CD14-positive monocyte (primary cell): ENCODE results near the gene ONECUT3. TPM values are rescaled to one million over a fixed set of nuclear protein-coding genes. Genes with fewer than 3 reads are reported as not detected.

ENCODE experiments used
- DNase-seq, 3 donors: peaks; one replicate each; pipeline ENCODE4 v3.0.0-alpha.2; 2011 to 2022
- H2AFZ ChIP-seq: 2 replicates; pipeline ENCODE4 v1.6.0; 2012; ENCODE audit warnings: mild to moderate bottlenecking, low read depth, low read length, inconsistent platforms; ENCODE audit not compliant: insufficient read depth, poor library complexity, severe bottlenecking
- H3K27ac ChIP-seq, 2 donors: 1 replicate in 1 of 2; 2 replicates in 1 of 2; pipeline ENCODE4 v1.5.1; 2012 to 2013; ENCODE audit warnings: low read length in 2 of 2, control low read depth in 1 of 2, inconsistent platforms in 1 of 2, low read depth in 1 of 2, mild to moderate bottlenecking in 1 of 2
- H3K27me3 ChIP-seq, 2 donors: one replicate each; pipeline versions ENCODE4 v1.6.0 to v1.6.1; 2011 to 2013; ENCODE audit warnings: low read length in 2 of 2; ENCODE audit not compliant: control insufficient read depth in 2 of 2, insufficient read depth in 2 of 2
- H3K36me3 ChIP-seq, 2 donors: replicated peaks in 1 of 2; 1 replicate in 1 of 2; 2 replicates in 1 of 2; pipeline versions ENCODE4 v1.5.1 to v1.6.1; 2012 to 2013; ENCODE audit warnings: low read length in 2 of 2, control low read depth in 1 of 2, inconsistent platforms in 1 of 2, mild to moderate bottlenecking in 1 of 2; ENCODE audit not compliant: insufficient read depth in 2 of 2, control insufficient read depth in 1 of 2
- H3K4me1 ChIP-seq, 2 donors: 1 replicate in 1 of 2; 2 replicates in 1 of 2; pipeline versions ENCODE4 v1.5.1 to v1.6.1; 2012 to 2013; ENCODE audit warnings: low read length in 2 of 2, control low read depth in 1 of 2, inconsistent platforms in 1 of 2, mild to moderate bottlenecking in 1 of 2, moderate library complexity in 1 of 2; ENCODE audit not compliant: insufficient read depth in 2 of 2, control insufficient read depth in 1 of 2
- H3K4me2 ChIP-seq: replicated peaks from 2 replicates; pipeline ENCODE3; 2012; ENCODE audit warnings: low read length, moderate library complexity, mild to moderate bottlenecking; ENCODE audit not compliant: poor library complexity, severe bottlenecking; ENCODE audit errors: extremely low read depth
- H3K4me3 ChIP-seq, 3 experiments: fragments of 200-600 bp in 1 of 3; sonication (generic) in 1 of 3; replicated peaks in 1 of 3; 1 replicate in 2 of 3; 2 replicates in 1 of 3; pipeline ENCODE4 v1.5.1; 2011 to 2013; ENCODE audit warnings: low read length in 3 of 3, mild to moderate bottlenecking in 3 of 3, control low read depth in 2 of 3, low read depth in 2 of 3, inconsistent platforms in 1 of 3, moderate library complexity in 1 of 3
- H3K79me2 ChIP-seq: 2 replicates; pipeline ENCODE4 v1.6.0; 2012; ENCODE audit warnings: mild to moderate bottlenecking, control low read depth, inconsistent platforms, low read length, moderate library complexity; ENCODE audit not compliant: insufficient read depth
- H3K9ac ChIP-seq: 2 replicates; pipeline ENCODE4 v1.6.0; 2017; ENCODE audit warnings: low read length, mild to moderate bottlenecking; ENCODE audit not compliant: insufficient read depth, poor library complexity, severe bottlenecking
- H3K9me3 ChIP-seq, 2 donors: replicated peaks in 1 of 2; 1 replicate in 1 of 2; 2 replicates in 1 of 2; pipeline versions ENCODE4 v1.5.1 to v1.6.1; 2012 to 2013; ENCODE audit warnings: low read length in 2 of 2, control low read depth in 1 of 2; ENCODE audit not compliant: control insufficient read depth in 1 of 2, insufficient read depth in 1 of 2
- H4K20me1 ChIP-seq: 2 replicates; pipeline ENCODE4 v1.6.0; 2012; ENCODE audit warnings: mild to moderate bottlenecking, low read length, control low read depth, moderate library complexity; ENCODE audit not compliant: insufficient read depth
- H3K27ac Mint-ChIP-seq, 7 donors: one replicate each; pipeline ENCODE4 v1.8.0; 2020; ENCODE audit warnings: mild to moderate bottlenecking in 7 of 7, mixed read lengths in 7 of 7, moderate library complexity in 6 of 7, inconsistent platforms in 2 of 7
- H3K27me3 Mint-ChIP-seq, 3 donors: one replicate each; pipeline ENCODE4 v1.8.0; 2021 to 2022; ENCODE audit warnings: low read depth in 3 of 3, mild to moderate bottlenecking in 3 of 3, mixed read lengths in 3 of 3, moderate library complexity in 3 of 3, inconsistent platforms in 1 of 3
- H3K36me3 Mint-ChIP-seq, 2 donors: one replicate each; pipeline ENCODE4 v1.8.0; 2020; ENCODE audit warnings: mixed read lengths in 2 of 2, inconsistent platforms in 1 of 2, mild to moderate bottlenecking in 1 of 2
- H3K4me1 Mint-ChIP-seq: one replicate; pipeline ENCODE4 v1.8.0; 2020; ENCODE audit warnings: mild to moderate bottlenecking, mixed read lengths
- H3K4me3 Mint-ChIP-seq, 2 donors: one replicate each; pipeline ENCODE4 v1.8.0; 2020; ENCODE audit warnings: mild to moderate bottlenecking in 2 of 2, mixed read lengths in 2 of 2, moderate library complexity in 1 of 2
- H3K9me3 Mint-ChIP-seq, 7 donors: one replicate each; pipeline ENCODE4 v1.8.0; 2020 to 2022; ENCODE audit warnings: mixed read lengths in 7 of 7, mild to moderate bottlenecking in 6 of 7, moderate library complexity in 6 of 7, inconsistent platforms in 2 of 7
- WGBS: methylation state at CpG from one replicate; pipeline ENCODE4 v1.1.5; 2013; ENCODE audit warnings: missing lambda C conversion rate; ENCODE audit not compliant: insufficient coverage; 5-methylcytosine and 5-hydroxymethylcytosine counted together
- intact Hi-C, 2 donors: fragments of 100-400 bp; cut with micrococcal nuclease; formaldehyde crosslinking; loops; one replicate each; pipeline versions ENCODE4 v1.15.0 to v1.15.1; 2023
- polyA plus RNA-seq, 3 donors: library from polyadenylated mRNA; depleted of rRNA in 1 of 3; unstranded in 2 of 3; stranded (reverse) in 1 of 3; fragments of 300-500 nt in 2 of 3; fragments of >200 nt in 1 of 3; fragmentation: Illumina TruSeq in 2 of 3; gene quantifications; 1 replicate in 2 of 3; 2 replicates in 1 of 3; pipeline ENCODE4 v1.2.3, GENCODE V29; 2012 to 2021
- TF ChIP-seq, protein P1 (sequence below): fragments of 200-600 bp; IDR thresholded peaks from one replicate; pipeline ENCODE4 v1.8.0; 2022; ENCODE audit warnings: antibody characterized with exemption, mild to moderate bottlenecking

The ONECUT3 gene
- polyA plus RNA-seq, 3 donors = not detected

- peaks cover 28 to 45% of the 10 kb centered on the region in 2 donors for H3K36me3 Mint-ChIP-seq
- Histone ChIP-seq H3K79me2 (no peaks in the 10 kb centered on the region), H3K4me3 (no peak overlapping the region), H3K9me3 (no peaks in the 10 kb centered on the region), H3K36me3 (peaks cover 49% of the 10 kb centered on the region in 2 donors), H3K27ac (no peak overlapping the region), H2AFZ (no peak overlapping the region), H4K20me1 (peaks cover 30% of the 10 kb centered on the region), H3K9ac (no peak overlapping the region), H3K4me2 (no peak overlapping the region), H3K4me1 (peaks cover 19 to 26% of the 10 kb centered on the region in 2 donors), H3K27me3 (no peaks in the 10 kb centered on the region)
- TF ChIP-seq, protein P1, sequence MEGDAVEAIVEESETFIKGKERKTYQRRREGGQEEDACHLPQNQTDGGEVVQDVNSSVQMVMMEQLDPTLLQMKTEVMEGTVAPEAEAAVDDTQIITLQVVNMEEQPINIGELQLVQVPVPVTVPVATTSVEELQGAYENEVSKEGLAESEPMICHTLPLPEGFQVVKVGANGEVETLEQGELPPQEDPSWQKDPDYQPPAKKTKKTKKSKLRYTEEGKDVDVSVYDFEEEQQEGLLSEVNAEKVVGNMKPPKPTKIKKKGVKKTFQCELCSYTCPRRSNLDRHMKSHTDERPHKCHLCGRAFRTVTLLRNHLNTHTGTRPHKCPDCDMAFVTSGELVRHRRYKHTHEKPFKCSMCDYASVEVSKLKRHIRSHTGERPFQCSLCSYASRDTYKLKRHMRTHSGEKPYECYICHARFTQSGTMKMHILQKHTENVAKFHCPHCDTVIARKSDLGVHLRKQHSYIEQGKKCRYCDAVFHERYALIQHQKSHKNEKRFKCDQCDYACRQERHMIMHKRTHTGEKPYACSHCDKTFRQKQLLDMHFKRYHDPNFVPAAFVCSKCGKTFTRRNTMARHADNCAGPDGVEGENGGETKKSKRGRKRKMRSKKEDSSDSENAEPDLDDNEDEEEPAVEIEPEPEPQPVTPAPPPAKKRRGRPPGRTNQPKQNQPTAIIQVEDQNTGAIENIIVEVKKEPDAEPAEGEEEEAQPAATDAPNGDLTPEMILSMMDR = no peak
- no peak for DNase-seq
- H3K27me3 Mint-ChIP-seq = no peaks in the 10 kb centered on the region
- peak overlapping the region in 2 of 7 donors; percentile 28 to 57 for H3K27ac Mint-ChIP-seq
- intact Hi-C loops = loop anchor here in 1 of 2 donors (5.0 kb wide), 1 partner anchor 248 kb away; the partner anchor contains the start of gene MEX3D
- peaks cover 16% of the 10 kb centered on the region for H3K4me1 Mint-ChIP-seq
- 97% methylated on average over 19 of the region's 26 CpGs for WGBS
- no peak overlapping the region for H3K4me3 Mint-ChIP-seq
- H3K9me3 Mint-ChIP-seq = no peaks in the 10 kb centered on the region
These were observed 61.7 kb downstream of the ONECUT3 start for GRCh38 chr19:1814833-1815604.

- intact Hi-C loops = no loop called here
- H3K27ac ChIP-seq = no peak overlapping the region
- Mint-ChIP-seq H3K4me1 (peaks cover 16% of the 10 kb centered on the region), H3K36me3 (peaks cover 36 to 54% of the 10 kb centered on the region in 2 donors), H3K4me3 (no peak overlapping the region), H3K27me3 (no peaks in the 10 kb centered on the region), H3K9me3 (no peaks in the 10 kb centered on the region), H3K27ac (peak overlapping the region in 1 of 7 donors; percentile 25)
- TF ChIP-seq, protein P1 = no peak
- H3K4me3 ChIP-seq = no peak overlapping the region
- H3K79me2 ChIP-seq = no peaks in the 10 kb centered on the region
- peaks cover 19 to 26% of the 10 kb centered on the region in 2 donors for H3K4me1 ChIP-seq
- no peak overlapping the region for H3K9ac ChIP-seq
- no peaks in the 10 kb centered on the region for H3K9me3 ChIP-seq
- no peak overlapping the region for H2AFZ ChIP-seq
- peaks cover 57% of the 10 kb centered on the region in 2 donors for H3K36me3 ChIP-seq
- DNase-seq = no peak
- peaks cover 34% of the 10 kb centered on the region for H4K20me1 ChIP-seq
- WGBS = 96% methylated on average over 49 of the region's 61 CpGs
- no peaks in the 10 kb centered on the region for H3K27me3 ChIP-seq
- no peak overlapping the region for H3K4me2 ChIP-seq
These were observed 62.6 kb downstream of the ONECUT3 start for GRCh38 chr19:1815605-1816529.
